Urinary bladder (tissue), 4 donors: ENCODE measurements around the gene TBC1D22A. TPM values are rescaled to one million over a fixed set of nuclear protein-coding genes. Genes with fewer than 3 reads are reported as not detected.

ENCODE experiments used
- DNase-seq: peaks from one replicate; pipeline ENCODE4 v3.0.0-alpha.2; 2015; ENCODE audit errors: extremely low spot score
- H3K27ac ChIP-seq: one replicate; pipeline ENCODE4 v1.5.1; 2013; ENCODE audit warnings: low read depth, mild to moderate bottlenecking, moderate library complexity
- H3K36me3 ChIP-seq: one replicate; pipeline ENCODE4 v1.6.1; 2013; ENCODE audit warnings: mild to moderate bottlenecking, moderate library complexity; ENCODE audit not compliant: insufficient read depth
- H3K4me1 ChIP-seq: one replicate; pipeline ENCODE4 v1.6.1; 2013; ENCODE audit warnings: mild to moderate bottlenecking, moderate library complexity; ENCODE audit not compliant: insufficient read depth
- H3K4me3 ChIP-seq: one replicate; pipeline ENCODE4 v1.5.1; 2013; ENCODE audit warnings: low read depth, low read length
- WGBS: extraction: QIAGEN DNeasy Blood & Tissue Kit; methylation state at CpG from one replicate; pipeline ENCODE4 v1.1.7; 2013; 5-methylcytosine and 5-hydroxymethylcytosine counted together
- polyA plus RNA-seq: library from polyadenylated mRNA; stranded (reverse); fragments of 200-250 nt; gene quantifications from one replicate; pipeline ENCODE4 v1.2.3, GENCODE V29; 2013
- total RNA-seq: library from RNA; depleted of rRNA; stranded (reverse); fragments of >200 nt; gene quantifications from one replicate; pipeline ENCODE4 v1.2.3, GENCODE V29; 2014
- donor health status: healthy with polysubstance abuse.
- donor health status: healthy.

TBC1D22A gene
- total and polyA plus RNA-seq, 2 donors, result 7.7 to 19.1 TPM

DNA sequence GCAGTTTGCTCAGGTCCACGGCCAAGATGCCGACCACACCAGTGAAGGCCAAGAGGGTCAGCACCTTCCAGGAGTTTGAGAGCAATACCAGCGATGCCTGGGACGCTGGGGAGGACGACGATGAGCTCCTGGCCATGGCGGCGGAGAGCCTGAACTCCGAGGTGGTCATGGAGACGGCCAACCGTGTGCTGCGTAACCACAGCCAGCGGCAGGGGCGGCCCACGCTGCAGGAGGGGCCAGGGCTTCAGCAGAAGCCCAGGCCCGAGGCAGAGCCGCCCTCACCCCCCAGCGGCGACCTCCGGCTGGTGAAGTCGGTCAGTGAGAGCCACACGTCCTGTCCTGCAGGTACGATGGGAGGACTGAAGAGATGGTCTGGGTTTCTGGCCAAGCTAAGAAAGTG lies 31.0 kb downstream of the TBC1D22A start:
- Histone ChIP-seq H3K4me3 (no peak overlapping the region), H3K4me1 (no peaks in the 10 kb centered on the region), H3K36me3 (no peaks in the 10 kb centered on the region), H3K27ac (no peak overlapping the region)
- no peak for DNase-seq
- WGBS, result 95% methylated on average over 23 of the region's 23 CpGs

GRCh38 chr22:46794067-46794466 lies 31.6 kb downstream of the TBC1D22A start:
- Histone ChIP-seq H3K36me3 (no peaks in the 10 kb centered on the region), H3K4me1 (no peaks in the 10 kb centered on the region), H3K4me3 (no peak overlapping the region), H3K27ac (no peak overlapping the region)
- DNase-seq, result no peak
- WGBS, result 95% methylated on average over 12 of the region's 12 CpGs

DNA sequence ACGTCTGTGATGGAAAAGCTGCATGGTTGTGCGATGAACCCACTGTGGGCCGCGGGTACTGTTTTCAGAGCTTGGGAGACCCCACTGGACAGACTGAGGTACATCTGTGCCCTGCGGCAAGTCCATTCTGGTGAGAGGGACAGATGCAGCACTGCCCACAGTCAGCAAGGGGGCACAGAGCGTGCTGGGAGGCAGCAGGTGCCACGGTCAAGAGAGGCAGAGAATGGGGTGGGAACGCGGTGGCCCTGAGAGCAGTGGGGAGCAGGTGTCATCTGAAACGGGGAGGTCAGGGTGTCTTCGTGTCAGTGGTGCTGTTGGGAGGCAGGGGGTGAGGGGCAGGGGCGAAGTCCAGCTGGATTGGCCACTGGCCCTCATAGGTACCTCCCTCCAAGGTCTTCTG lies 32.0 kb downstream of the TBC1D22A start:
- WGBS, result 94% methylated on average over 12 of the region's 12 CpGs
- no peak overlapping the region for H3K27ac ChIP-seq
- no peaks in the 10 kb centered on the region for H3K36me3 ChIP-seq
- no peaks in the 10 kb centered on the region for H3K4me1 ChIP-seq
- H3K4me3 ChIP-seq, result no peak overlapping the region
- DNase-seq, result no peak

DNA sequence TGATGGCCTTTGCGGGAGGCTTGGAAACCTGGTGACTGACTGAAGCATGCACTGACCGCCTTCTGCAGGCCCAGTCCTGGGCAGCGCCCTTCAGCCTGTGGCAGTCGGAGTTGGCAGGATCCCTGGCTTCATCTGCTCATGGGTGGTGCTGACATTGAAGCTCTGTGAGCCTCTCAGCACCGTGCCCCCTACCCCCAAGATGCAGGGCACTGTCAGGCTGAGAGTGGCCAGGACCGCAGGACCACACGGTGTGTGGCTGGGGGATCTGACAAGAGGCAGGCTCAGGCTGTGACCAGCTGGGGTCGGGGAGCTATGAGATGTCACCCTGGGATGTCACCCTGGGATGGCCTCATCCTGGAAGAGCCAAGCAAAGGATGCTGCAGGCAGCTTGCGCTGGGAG lies 32.7 kb downstream of the TBC1D22A start:
- no peak for DNase-seq
- WGBS, result 89% methylated on average over 9 of the region's 9 CpGs
- Histone ChIP-seq H3K36me3 (no peaks in the 10 kb centered on the region), H3K4me3 (no peak overlapping the region), H3K27ac (no peak overlapping the region), H3K4me1 (no peaks in the 10 kb centered on the region)

- Histone ChIP-seq H3K4me1 (no peaks in the 10 kb centered on the region), H3K36me3 (no peaks in the 10 kb centered on the region), H3K4me3 (no peak overlapping the region), H3K27ac (no peak overlapping the region)
- DNase-seq, result no peak
- 85% methylated on average over 15 of the region's 15 CpGs for WGBS
These were observed 33.6 kb downstream of the TBC1D22A start for GRCh38 chr22:46795845-46796565.

DNA sequence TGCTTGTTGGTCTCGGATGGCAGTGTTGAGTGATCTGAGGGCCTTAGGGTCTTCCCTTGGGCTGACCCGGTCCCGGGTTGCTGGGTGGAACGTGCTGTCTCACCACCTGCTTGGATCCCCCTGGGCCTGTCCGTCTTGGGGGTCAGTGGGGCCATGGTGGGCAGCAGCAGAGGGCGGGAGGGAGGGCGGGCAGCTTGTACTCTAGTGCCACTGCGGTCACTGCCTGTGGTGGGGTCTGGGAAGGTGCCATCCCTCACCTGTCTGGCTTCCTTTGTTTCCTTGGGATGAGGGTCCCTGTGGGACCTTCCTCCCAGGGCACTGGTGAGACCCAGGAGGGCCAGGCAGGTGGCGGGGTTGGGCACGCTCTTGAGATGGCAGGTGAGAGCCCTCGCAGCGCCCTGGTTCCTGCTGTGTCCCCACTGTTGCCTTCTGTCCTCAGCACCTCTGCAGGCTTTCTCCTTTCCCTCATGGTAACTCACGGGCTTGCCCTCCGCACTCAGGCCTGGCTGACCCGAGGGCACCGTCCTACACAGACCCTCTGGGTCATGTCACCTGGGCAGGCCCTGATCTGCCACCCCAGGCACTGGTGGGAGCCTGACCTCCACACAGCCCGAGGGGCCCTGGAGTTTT lies 34.2 kb downstream of the TBC1D22A start:
- no peaks in the 10 kb centered on the region for H3K36me3 ChIP-seq
- DNase-seq, result no peak
- H3K4me1 ChIP-seq, result no peaks in the 10 kb centered on the region
- WGBS, result 88% methylated on average over 17 of the region's 17 CpGs
- no peak overlapping the region for H3K27ac ChIP-seq
- no peak overlapping the region for H3K4me3 ChIP-seq

DNA sequence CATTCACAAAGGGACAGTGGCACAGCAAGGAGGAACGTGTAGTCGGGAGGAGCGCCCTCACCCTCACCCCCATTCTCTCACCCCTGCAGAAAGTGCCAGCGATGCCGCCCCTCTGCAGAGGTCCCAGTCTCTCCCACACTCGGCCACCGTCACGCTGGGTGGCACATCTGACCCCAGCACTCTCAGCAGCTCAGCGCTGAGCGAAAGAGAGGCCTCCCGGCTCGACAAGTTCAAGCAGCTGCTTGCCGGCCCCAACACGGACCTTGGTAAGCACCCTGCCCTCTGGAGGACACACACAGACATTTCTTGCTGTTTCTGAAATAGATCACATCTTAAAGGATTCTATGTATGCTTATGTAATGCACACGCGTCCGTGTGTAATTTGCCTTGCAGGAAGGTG lies 34.9 kb downstream of the TBC1D22A start:
- Histone ChIP-seq H3K27ac (no peak overlapping the region), H3K4me1 (no peaks in the 10 kb centered on the region), H3K4me3 (no peak overlapping the region), H3K36me3 (no peaks in the 10 kb centered on the region)
- DNase-seq, result no peak
- 73% methylated on average over 17 of the region's 17 CpGs for WGBS

GRCh38 chr22:46798041-46798365 lies 35.6 kb downstream of the TBC1D22A start:
- DNase-seq, result no peak
- Histone ChIP-seq H3K27ac (no peak overlapping the region), H3K4me3 (no peak overlapping the region), H3K36me3 (no peaks in the 10 kb centered on the region), H3K4me1 (no peaks in the 10 kb centered on the region)
- 93% methylated on average over 5 of the region's 5 CpGs for WGBS

DNA sequence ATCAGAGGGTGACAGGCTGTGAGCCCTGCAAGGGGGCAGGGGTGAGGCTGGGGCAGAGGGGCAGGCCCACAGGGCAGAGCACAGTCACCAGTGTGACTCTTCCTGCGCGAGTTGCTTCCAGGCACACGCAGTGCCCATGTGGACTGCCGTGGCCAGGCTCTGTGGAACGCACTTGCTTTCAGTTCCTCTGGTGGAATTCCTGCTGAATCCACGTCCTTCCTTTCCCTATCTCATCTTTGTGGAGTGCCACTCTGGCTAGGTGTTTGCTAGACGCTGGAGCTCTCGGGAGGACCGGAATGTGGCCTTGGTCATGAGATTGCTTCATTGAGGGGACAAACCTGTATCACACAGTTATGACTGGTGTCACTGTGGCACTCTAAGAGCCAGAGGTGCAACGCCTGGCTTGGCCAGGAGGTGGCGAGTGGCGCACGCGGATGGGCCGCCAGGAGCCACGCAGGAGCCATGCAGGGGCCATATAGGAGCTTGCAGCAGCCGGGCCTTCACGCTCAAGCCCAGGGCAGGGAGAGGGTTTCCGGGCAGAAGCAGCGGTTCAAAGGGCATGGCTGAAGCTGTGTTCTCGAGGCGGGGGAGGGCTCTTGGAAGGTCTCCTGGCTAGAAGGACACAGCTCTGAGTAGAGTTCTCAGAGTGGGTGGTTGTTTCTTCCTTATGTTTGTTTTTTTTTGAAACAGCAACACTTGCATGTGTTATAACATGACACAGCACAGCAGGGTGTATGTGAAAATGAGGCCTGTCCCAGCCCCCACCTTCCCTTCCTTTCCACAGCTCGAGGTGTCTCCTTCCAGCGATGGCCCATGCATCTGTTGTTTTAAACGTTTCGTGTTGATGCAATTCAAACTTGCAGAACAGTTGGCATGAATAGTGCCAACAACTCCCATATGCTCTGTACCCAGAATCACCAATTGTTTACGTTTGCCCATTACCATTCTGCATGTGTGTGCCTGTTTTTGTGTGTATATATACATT lies 36.2 kb downstream of the TBC1D22A start:
- no peak overlapping the region for H3K4me3 ChIP-seq
- no peak for DNase-seq

GRCh38 chr22:46799626-46800025 lies 37.2 kb downstream of the TBC1D22A start:
- Histone ChIP-seq H3K36me3 (no peaks in the 10 kb centered on the region), H3K27ac (no peak overlapping the region), H3K4me3 (no peak overlapping the region), H3K4me1 (no peaks in the 10 kb centered on the region)
- DNase-seq, result no peak
- 88% methylated on average over 11 of the region's 11 CpGs for WGBS

More for the DNA sequence above, 36.2 kb downstream of the TBC1D22A start:
- H3K36me3 ChIP-seq, result no peaks in the 10 kb centered on the region
- WGBS, result 41% methylated on average over 27 of the region's 27 CpGs
- no peaks in the 10 kb centered on the region for H3K4me1 ChIP-seq
- H3K27ac ChIP-seq, result no peak overlapping the region

- WGBS, result 95% methylated on average over 19 of the region's 19 CpGs
- no peaks in the 10 kb centered on the region for H3K36me3 ChIP-seq
- no peak overlapping the region for H3K27ac ChIP-seq
- no peaks in the 10 kb centered on the region for H3K4me1 ChIP-seq
- no peak for DNase-seq
- no peak overlapping the region for H3K4me3 ChIP-seq
These were observed 37.8 kb downstream of the TBC1D22A start for GRCh38 chr22:46800102-46800857.

GRCh38 chr22:46801331-46801811 lies 38.9 kb downstream of the TBC1D22A start:
- Histone ChIP-seq H3K27ac (no peak overlapping the region), H3K4me1 (no peaks in the 10 kb centered on the region), H3K4me3 (no peak overlapping the region), H3K36me3 (no peaks in the 10 kb centered on the region)
- no peak for DNase-seq
- 92% methylated on average over 15 of the region's 15 CpGs for WGBS
